GM18498 (cell line): ENCODE measurements around the gene ABCG1.

ENCODE experiments used
- ATAC-seq: cut with Tn5 transposase; IDR thresholded peaks from one replicate; pipeline ENCODE4 v1.9.1; 2021; ENCODE audit warnings: mild to moderate bottlenecking, moderate library complexity; ENCODE audit not compliant: unreplicated experiment

The ABCG1 gene

GRCh38 chr21:42317826-42318746, 99.1 kb downstream of the ABCG1 start:
- ATAC-seq: no peak

GRCh38 chr21:42319376-42319775, 100.4 kb downstream of the ABCG1 start:
- peak; percentile 51 for ATAC-seq

GRCh38 chr21:42319851-42320572, 101.1 kb downstream of the ABCG1 start:
- no peak for ATAC-seq

- no peak for ATAC-seq
These were observed 101.9 kb downstream of the ABCG1 start for GRCh38 chr21:42320791-42321190.

- no peak for ATAC-seq
These were observed 102.3 kb downstream of the ABCG1 start for GRCh38 chr21:42321231-42321630.

- no peak for ATAC-seq
These were observed 102.9 kb downstream of the ABCG1 start for GRCh38 chr21:42321845-42322244.

- no peak for ATAC-seq
These were observed 106.0 kb downstream of the ABCG1 start for GRCh38 chr21:42324896-42325295.

- no peak for ATAC-seq
These were observed 111.7 kb downstream of the ABCG1 start for GRCh38 chr21:42330380-42331371.

GRCh38 chr21:42331660-42332059, 112.7 kb downstream of the ABCG1 start:
- no peak for ATAC-seq

GRCh38 chr21:42332557-42333317, 113.8 kb downstream of the ABCG1 start:
- no peak for ATAC-seq

GRCh38 chr21:42336054-42336453, 117.1 kb downstream of the ABCG1 start:
- ATAC-seq: no peak

GRCh38 chr21:42337276-42337675, 118.3 kb downstream of the ABCG1 start:
- ATAC-seq: no peak

- ATAC-seq: no peak
These were observed 119.1 kb downstream of the ABCG1 start for GRCh38 chr21:42337830-42338728.

GRCh38 chr21:42338729-42339715, 120.1 kb downstream of the ABCG1 start:
- ATAC-seq: no peak

GRCh38 chr21:42340187-42341050, 121.5 kb downstream of the ABCG1 start:
- no peak for ATAC-seq

- ATAC-seq: no peak
These were observed 123.0 kb downstream of the ABCG1 start for GRCh38 chr21:42341776-42342542.
